ENCODE results near the gene MAGI2.

DNA sequence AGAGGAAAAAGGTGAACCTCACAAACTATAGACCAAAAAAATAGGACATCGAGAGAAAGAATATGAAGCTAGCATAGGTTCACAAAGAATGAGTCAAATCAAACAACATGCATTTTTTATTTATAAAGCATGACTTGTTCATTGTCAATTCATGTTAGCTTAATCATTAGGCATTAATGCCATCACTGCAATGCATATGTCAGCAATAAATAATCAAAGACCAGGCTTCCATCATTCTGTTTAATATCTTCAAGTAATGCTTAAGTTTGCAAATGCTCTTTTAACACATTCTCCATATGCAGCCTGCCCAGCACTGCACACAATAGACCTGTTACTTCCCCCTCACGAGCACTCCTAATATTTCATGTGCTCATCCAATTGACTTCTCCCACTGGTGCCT lies 8.9 kb upstream of the MAGI2 start:
- TF ChIP-seq, protein P1, sequence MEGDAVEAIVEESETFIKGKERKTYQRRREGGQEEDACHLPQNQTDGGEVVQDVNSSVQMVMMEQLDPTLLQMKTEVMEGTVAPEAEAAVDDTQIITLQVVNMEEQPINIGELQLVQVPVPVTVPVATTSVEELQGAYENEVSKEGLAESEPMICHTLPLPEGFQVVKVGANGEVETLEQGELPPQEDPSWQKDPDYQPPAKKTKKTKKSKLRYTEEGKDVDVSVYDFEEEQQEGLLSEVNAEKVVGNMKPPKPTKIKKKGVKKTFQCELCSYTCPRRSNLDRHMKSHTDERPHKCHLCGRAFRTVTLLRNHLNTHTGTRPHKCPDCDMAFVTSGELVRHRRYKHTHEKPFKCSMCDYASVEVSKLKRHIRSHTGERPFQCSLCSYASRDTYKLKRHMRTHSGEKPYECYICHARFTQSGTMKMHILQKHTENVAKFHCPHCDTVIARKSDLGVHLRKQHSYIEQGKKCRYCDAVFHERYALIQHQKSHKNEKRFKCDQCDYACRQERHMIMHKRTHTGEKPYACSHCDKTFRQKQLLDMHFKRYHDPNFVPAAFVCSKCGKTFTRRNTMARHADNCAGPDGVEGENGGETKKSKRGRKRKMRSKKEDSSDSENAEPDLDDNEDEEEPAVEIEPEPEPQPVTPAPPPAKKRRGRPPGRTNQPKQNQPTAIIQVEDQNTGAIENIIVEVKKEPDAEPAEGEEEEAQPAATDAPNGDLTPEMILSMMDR (IDR thresholded peaks at IDR 0.05; ENCODE audit: borderline replicate concordance, extremely low read depth, low read length, poor library complexity, severe bottlenecking): no peak
- TF ChIP-seq EZH2 (IDR thresholded peaks at IDR 0.05; ENCODE audit: borderline replicate concordance, low read depth, low read length, severe bottlenecking): no peak

Measured in DND-41 (cell line).